K562 (cell line): ENCODE results near the gene NPTXR. TPM values are rescaled to one million over a fixed set of nuclear protein-coding genes. Genes with fewer than 3 reads are reported as not detected.

ENCODE experiments used
- CREM ChIP-seq: IDR thresholded peaks from 2 replicates; pipeline ENCODE4 v1.6.1; 2014; ENCODE audit warnings: antibody characterized with exemption, low read depth
- EHMT2 ChIP-seq: fragments of 450-650 bp; IDR thresholded peaks from 2 replicates; pipeline ENCODE4 v1.6.1; 2018; ENCODE audit warnings: antibody characterized with exemption
- ELF2 ChIP-seq: fragments of 250-450 bp; sonication (Bioruptor Pico); IDR thresholded peaks from 2 replicates; pipeline ENCODE4 v1.5.0; 2021; ENCODE audit warnings: mild to moderate bottlenecking
- HOXB6 ChIP-seq: fragments of 250-450 bp; sonication (Bioruptor Pico); IDR thresholded peaks from 2 replicates; pipeline ENCODE4 v1.5.1; 2022; ENCODE audit warnings: mild to moderate bottlenecking, borderline replicate concordance
- MAZ ChIP-seq, 2 experiments: fragments of 450-650 bp in 1 of 2; sonication (generic) in 1 of 2; formaldehyde crosslinking; IDR thresholded peaks in 1 of 2; conservative IDR thresholded peaks in 1 of 2; 2 replicates each; pipeline versions ENCODE4 v1.4.0 to v1.5.0; 2020; ENCODE audit warnings: mild to moderate bottlenecking in 1 of 2, missing genetic modification reagents in 1 of 2
- TCFL5 ChIP-seq: fragments of 250-450 bp; sonication (Bioruptor Pico); conservative IDR thresholded peaks from 2 replicates; pipeline ENCODE4 v1.6.1; 2021; ENCODE audit warnings: mild to moderate bottlenecking, moderate library complexity, matching md5 sums
- ZNF224 ChIP-seq: sonication (generic); formaldehyde crosslinking; IDR thresholded peaks from 2 replicates; pipeline ENCODE4 v1.8.0; 2022; ENCODE audit warnings: mild to moderate bottlenecking, missing genetic modification reagents
- polyA plus RNA-seq, 8 experiments: library from polyadenylated mRNA; depleted of rRNA in 4 of 8; stranded (reverse) in 5 of 8; unstranded in 3 of 8; fragments of >200 nt; fragmentation: Nextera tagmentation in 2 of 8; fragmentation: Illumina TruSeq in 1 of 8; extraction: Ambion mirVana in 2 of 8; extraction: Trizol in 1 of 8; gene quantifications; 2 replicates each; pipeline versions ENCODE4 v1.2.1 to v1.2.3, GENCODE V29; 2011 to 2014; ENCODE audit warnings: inconsistent platforms in 1 of 8, missing spikeins in 1 of 8
- total RNA-seq, 7 experiments: library from RNA; depleted of rRNA in 6 of 7; stranded (reverse); fragments of >200 nt in 6 of 7; fragmentation: Illumina TruSeq in 2 of 7; extraction: Trizol in 2 of 7; gene quantifications; 2 replicates each; pipeline versions ENCODE4 v1.2.1 to v1.2.3, GENCODE V29; 2011 to 2021; ENCODE audit warnings: low replicate concordance in 1 of 7
- TF ChIP-seq, protein P1 (sequence below), 3 experiments: fragments of 200-800 bp in 1 of 3; fragments of 250-450 bp in 1 of 3; fragments of 450-650 bp in 1 of 3; sonication (Bioruptor Pico) in 1 of 3; sonication (Bioruptor generic) in 1 of 3; formaldehyde crosslinking in 1 of 3; IDR thresholded peaks; 2 replicates each; pipeline versions ENCODE4 v1.6.1 to v1.8.0; 2016 to 2022; ENCODE audit warnings: mild to moderate bottlenecking in 2 of 3, missing genetic modification characterization in 2 of 3, missing compliant biosample characterization in 1 of 3, moderate library complexity in 1 of 3
- TF ChIP-seq, protein P2 (sequence below): fragments of 450-650 bp; IDR thresholded peaks from 2 replicates; pipeline ENCODE4 v1.6.1; 2016; ENCODE audit warnings: mild to moderate bottlenecking, moderate library complexity
- TF ChIP-seq, protein P3 (sequence below): conservative IDR thresholded peaks from 2 replicates; pipeline ENCODE4 v1.6.1; 2011; ENCODE audit warnings: low read depth, mild to moderate bottlenecking, low read length; ENCODE audit not compliant: control insufficient read depth

The NPTXR gene
- total and polyA plus RNA-seq, 9 of the 15 experiments (the other 6 are each of a cell fraction or from before 2014, with no cell fraction given): 0.01 to 3.1 (median 1.1) TPM

- TF ChIP-seq EHMT2 (peak; percentile 99), ZNF224 (CRISPR knock-in tag) (peak; percentile 60; the same call in 1 of the 2 replicates), TCFL5 (no peak), ELF2 (CRISPR knock-in tag) (no peak), CREM (0 out of 2 replicates have a peak, but pooled peaks have one; percentile 25), MAZ (CRISPR knock-in tag; conservative IDR thresholded peaks at IDR 0.05 in 1 of 2, IDR thresholded peaks at IDR 0.05 in 1 of 2) (peak in 1 of 2 experiments; percentile 51; a peak in 1 of 4 replicates), HOXB6 (CRISPR knock-in tag) (no peak)
- TF ChIP-seq, protein P1, sequence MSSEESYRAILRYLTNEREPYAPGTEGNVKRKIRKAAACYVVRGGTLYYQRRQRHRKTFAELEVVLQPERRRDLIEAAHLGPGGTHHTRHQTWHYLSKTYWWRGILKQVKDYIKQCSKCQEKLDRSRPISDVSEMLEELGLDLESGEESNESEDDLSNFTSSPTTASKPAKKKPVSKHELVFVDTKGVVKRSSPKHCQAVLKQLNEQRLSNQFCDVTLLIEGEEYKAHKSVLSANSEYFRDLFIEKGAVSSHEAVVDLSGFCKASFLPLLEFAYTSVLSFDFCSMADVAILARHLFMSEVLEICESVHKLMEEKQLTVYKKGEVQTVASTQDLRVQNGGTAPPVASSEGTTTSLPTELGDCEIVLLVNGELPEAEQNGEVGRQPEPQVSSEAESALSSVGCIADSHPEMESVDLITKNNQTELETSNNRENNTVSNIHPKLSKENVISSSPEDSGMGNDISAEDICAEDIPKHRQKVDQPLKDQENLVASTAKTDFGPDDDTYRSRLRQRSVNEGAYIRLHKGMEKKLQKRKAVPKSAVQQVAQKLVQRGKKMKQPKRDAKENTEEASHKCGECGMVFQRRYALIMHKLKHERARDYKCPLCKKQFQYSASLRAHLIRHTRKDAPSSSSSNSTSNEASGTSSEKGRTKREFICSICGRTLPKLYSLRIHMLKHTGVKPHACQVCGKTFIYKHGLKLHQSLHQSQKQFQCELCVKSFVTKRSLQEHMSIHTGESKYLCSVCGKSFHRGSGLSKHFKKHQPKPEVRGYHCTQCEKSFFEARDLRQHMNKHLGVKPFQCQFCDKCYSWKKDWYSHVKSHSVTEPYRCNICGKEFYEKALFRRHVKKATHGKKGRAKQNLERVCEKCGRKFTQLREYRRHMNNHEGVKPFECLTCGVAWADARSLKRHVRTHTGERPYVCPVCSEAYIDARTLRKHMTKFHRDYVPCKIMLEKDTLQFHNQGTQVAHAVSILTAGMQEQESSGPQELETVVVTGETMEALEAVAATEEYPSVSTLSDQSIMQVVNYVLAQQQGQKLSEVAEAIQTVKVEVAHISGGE (CRISPR knock-in tag; IDR thresholded peaks at IDR 0.05): 0 out of 6 replicates have a peak, but pooled peaks of 1 of the 3 experiments have one; percentile 32
- TF ChIP-seq, protein P2, sequence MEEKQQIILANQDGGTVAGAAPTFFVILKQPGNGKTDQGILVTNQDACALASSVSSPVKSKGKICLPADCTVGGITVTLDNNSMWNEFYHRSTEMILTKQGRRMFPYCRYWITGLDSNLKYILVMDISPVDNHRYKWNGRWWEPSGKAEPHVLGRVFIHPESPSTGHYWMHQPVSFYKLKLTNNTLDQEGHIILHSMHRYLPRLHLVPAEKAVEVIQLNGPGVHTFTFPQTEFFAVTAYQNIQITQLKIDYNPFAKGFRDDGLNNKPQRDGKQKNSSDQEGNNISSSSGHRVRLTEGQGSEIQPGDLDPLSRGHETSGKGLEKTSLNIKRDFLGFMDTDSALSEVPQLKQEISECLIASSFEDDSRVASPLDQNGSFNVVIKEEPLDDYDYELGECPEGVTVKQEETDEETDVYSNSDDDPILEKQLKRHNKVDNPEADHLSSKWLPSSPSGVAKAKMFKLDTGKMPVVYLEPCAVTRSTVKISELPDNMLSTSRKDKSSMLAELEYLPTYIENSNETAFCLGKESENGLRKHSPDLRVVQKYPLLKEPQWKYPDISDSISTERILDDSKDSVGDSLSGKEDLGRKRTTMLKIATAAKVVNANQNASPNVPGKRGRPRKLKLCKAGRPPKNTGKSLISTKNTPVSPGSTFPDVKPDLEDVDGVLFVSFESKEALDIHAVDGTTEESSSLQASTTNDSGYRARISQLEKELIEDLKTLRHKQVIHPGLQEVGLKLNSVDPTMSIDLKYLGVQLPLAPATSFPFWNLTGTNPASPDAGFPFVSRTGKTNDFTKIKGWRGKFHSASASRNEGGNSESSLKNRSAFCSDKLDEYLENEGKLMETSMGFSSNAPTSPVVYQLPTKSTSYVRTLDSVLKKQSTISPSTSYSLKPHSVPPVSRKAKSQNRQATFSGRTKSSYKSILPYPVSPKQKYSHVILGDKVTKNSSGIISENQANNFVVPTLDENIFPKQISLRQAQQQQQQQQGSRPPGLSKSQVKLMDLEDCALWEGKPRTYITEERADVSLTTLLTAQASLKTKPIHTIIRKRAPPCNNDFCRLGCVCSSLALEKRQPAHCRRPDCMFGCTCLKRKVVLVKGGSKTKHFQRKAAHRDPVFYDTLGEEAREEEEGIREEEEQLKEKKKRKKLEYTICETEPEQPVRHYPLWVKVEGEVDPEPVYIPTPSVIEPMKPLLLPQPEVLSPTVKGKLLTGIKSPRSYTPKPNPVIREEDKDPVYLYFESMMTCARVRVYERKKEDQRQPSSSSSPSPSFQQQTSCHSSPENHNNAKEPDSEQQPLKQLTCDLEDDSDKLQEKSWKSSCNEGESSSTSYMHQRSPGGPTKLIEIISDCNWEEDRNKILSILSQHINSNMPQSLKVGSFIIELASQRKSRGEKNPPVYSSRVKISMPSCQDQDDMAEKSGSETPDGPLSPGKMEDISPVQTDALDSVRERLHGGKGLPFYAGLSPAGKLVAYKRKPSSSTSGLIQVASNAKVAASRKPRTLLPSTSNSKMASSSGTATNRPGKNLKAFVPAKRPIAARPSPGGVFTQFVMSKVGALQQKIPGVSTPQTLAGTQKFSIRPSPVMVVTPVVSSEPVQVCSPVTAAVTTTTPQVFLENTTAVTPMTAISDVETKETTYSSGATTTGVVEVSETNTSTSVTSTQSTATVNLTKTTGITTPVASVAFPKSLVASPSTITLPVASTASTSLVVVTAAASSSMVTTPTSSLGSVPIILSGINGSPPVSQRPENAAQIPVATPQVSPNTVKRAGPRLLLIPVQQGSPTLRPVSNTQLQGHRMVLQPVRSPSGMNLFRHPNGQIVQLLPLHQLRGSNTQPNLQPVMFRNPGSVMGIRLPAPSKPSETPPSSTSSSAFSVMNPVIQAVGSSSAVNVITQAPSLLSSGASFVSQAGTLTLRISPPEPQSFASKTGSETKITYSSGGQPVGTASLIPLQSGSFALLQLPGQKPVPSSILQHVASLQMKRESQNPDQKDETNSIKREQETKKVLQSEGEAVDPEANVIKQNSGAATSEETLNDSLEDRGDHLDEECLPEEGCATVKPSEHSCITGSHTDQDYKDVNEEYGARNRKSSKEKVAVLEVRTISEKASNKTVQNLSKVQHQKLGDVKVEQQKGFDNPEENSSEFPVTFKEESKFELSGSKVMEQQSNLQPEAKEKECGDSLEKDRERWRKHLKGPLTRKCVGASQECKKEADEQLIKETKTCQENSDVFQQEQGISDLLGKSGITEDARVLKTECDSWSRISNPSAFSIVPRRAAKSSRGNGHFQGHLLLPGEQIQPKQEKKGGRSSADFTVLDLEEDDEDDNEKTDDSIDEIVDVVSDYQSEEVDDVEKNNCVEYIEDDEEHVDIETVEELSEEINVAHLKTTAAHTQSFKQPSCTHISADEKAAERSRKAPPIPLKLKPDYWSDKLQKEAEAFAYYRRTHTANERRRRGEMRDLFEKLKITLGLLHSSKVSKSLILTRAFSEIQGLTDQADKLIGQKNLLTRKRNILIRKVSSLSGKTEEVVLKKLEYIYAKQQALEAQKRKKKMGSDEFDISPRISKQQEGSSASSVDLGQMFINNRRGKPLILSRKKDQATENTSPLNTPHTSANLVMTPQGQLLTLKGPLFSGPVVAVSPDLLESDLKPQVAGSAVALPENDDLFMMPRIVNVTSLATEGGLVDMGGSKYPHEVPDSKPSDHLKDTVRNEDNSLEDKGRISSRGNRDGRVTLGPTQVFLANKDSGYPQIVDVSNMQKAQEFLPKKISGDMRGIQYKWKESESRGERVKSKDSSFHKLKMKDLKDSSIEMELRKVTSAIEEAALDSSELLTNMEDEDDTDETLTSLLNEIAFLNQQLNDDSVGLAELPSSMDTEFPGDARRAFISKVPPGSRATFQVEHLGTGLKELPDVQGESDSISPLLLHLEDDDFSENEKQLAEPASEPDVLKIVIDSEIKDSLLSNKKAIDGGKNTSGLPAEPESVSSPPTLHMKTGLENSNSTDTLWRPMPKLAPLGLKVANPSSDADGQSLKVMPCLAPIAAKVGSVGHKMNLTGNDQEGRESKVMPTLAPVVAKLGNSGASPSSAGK: no peak
- TF ChIP-seq, protein P3, sequence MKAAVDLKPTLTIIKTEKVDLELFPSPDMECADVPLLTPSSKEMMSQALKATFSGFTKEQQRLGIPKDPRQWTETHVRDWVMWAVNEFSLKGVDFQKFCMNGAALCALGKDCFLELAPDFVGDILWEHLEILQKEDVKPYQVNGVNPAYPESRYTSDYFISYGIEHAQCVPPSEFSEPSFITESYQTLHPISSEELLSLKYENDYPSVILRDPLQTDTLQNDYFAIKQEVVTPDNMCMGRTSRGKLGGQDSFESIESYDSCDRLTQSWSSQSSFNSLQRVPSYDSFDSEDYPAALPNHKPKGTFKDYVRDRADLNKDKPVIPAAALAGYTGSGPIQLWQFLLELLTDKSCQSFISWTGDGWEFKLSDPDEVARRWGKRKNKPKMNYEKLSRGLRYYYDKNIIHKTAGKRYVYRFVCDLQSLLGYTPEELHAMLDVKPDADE: 0 out of 2 replicates have a peak, but pooled peaks have one; percentile 35
Measured at GRCh38 chr22:38824585-38824984, 19.2 kb downstream of the NPTXR start (continued).
